ENCODE measurements around the gene ARHGEF25. TPM values are rescaled to one million over a fixed set of nuclear protein-coding genes. Genes with fewer than 3 reads are reported as not detected.

The ARHGEF25 gene
- total RNA-seq, 2 donors from 2014 or later = 2.4 to 12.8 TPM

GRCh38 chr12:57603815-57604453 lies 7.3 kb upstream of the ARHGEF25 start:
- Histone ChIP-seq H3K27ac (peak overlapping the region; percentile 61), H3K36me3 (no peaks in the 10 kb centered on the region), H3K4me3 (peak overlapping the region; percentile 49), H3K9ac (ENCODE audit: low read depth in 2 of 2, low read length in 2 of 2) (peak overlapping the region; percentile 47 to 73), H3K9me3 (no peaks in the 10 kb centered on the region), H3K27me3 (no peaks in the 10 kb centered on the region), H3K4me1 (no peaks in the 10 kb centered on the region)
- peak; percentile 38 for DNase-seq
- intact Hi-C loops (cut with DNase I) = no loop called here
- no peak for TF ChIP-seq CTCF (IDR thresholded peaks at IDR 0.05)

- Histone ChIP-seq H3K4me1 (no peaks in the 10 kb centered on the region), H3K27me3 (no peaks in the 10 kb centered on the region), H3K27ac (peak within 1 kb of the TSS; percentile 61), H3K9ac (ENCODE audit: low read depth in 2 of 2, low read length in 2 of 2) (peak within 1 kb of the TSS; percentile 51 to 73), H3K36me3 (no peaks in the 10 kb centered on the region), H3K4me3 (peak within 1 kb of the TSS; percentile 49), H3K9me3 (no peaks in the 10 kb centered on the region)
- TF ChIP-seq CTCF (IDR thresholded peaks at IDR 0.05) = no peak
- DNase-seq = peak; percentile 31
- intact Hi-C loops (cut with DNase I) = no loop called here
Observed at GRCh38 chr12:57604454-57604991, 6.7 kb upstream of the ARHGEF25 start, which contains the start of gene DTX3. Gene DTX3 (plus strand): TSS chr12:57604824. CDS start chr12:57606518, 1,694 bp downstream.

- peak overlapping the region; percentile 51 to 72 for H3K9ac ChIP-seq (ENCODE audit: low read depth in 2 of 2, low read length in 2 of 2)
- H3K27ac ChIP-seq = peak overlapping the region; percentile 61
- intact Hi-C loops (cut with DNase I) = no loop called here
- no peaks in the 10 kb centered on the region for H3K4me1 ChIP-seq
- peak; percentile 50 for DNase-seq
- H3K36me3 ChIP-seq = no peaks in the 10 kb centered on the region
- no peaks in the 10 kb centered on the region for H3K9me3 ChIP-seq
- peak overlapping the region; percentile 49 for H3K4me3 ChIP-seq
- no peak for TF ChIP-seq CTCF (IDR thresholded peaks at IDR 0.05)
- no peaks in the 10 kb centered on the region for H3K27me3 ChIP-seq
Observed at GRCh38 chr12:57604992-57605810, 6.0 kb upstream of the ARHGEF25 start.

- Histone ChIP-seq H3K27me3 (peaks cover 3% of the 10 kb centered on the region), H3K27ac (no peak overlapping the region), H3K9me3 (no peaks in the 10 kb centered on the region), H3K9ac (ENCODE audit: low read depth in 2 of 2, low read length in 2 of 2) (no peak overlapping the region), H3K4me1 (no peaks in the 10 kb centered on the region), H3K36me3 (no peaks in the 10 kb centered on the region), H3K4me3 (no peak overlapping the region)
- DNase-seq = no peak
- intact Hi-C loops (cut with DNase I) = no loop called here
- TF ChIP-seq CTCF (IDR thresholded peaks at IDR 0.05) = no peak
Observed at GRCh38 chr12:57605811-57606311, 5.4 kb upstream of the ARHGEF25 start.

GRCh38 chr12:57606399-57606798 lies 4.8 kb upstream of the ARHGEF25 start:
- Histone ChIP-seq H3K27me3 (peaks cover 8% of the 10 kb centered on the region), H3K9ac (ENCODE audit: low read depth in 2 of 2, low read length in 2 of 2) (no peak overlapping the region), H3K36me3 (no peaks in the 10 kb centered on the region), H3K4me1 (no peaks in the 10 kb centered on the region), H3K27ac (no peak overlapping the region), H3K9me3 (no peaks in the 10 kb centered on the region), H3K4me3 (no peak overlapping the region)
- no peak for DNase-seq
- TF ChIP-seq CTCF (IDR thresholded peaks at IDR 0.05) = no peak
- intact Hi-C loops (cut with DNase I) = no loop called here

All from colonic mucosa (tissue), 4 donors.